ENCODE results near the gene IVNS1ABP. TPM values are rescaled to one million over a fixed set of nuclear protein-coding genes. Genes with fewer than 3 reads are reported as not detected.

IVNS1ABP gene
- total RNA-seq, 4 donors from 2014 or later = 51.7 to 87.8 (median 61.1) TPM

DNA sequence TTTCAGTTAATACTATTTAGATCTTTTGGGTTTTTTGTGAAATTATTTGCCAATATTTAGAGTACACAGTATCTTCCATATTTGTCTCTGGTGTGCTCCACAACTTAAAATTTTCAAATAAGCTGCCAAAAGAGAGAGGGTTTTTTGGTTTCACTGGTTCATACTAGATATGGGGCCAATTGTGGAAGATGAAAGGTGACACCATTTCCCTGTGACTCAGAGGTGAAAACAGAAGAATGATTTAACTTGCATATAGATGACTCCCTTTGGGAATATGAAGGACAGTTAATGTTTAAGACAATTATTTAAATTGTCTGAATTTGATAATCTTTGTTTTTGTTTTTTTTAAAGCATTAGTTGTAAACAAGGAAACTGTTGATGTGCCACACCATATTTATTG lies 37.5 kb downstream of the IVNS1ABP start:
- Histone ChIP-seq H3K36me3 (peaks cover 0 to 4% of the 10 kb centered on the region in 2 donors), H3K4me3 (replicated peaks in 1 of 3) (no peak overlapping the region), H3K9me3 (no peaks in the 10 kb centered on the region), H3K4me1 (no peaks in the 10 kb centered on the region), H3K27me3 (no peaks in the 10 kb centered on the region), H3K27ac (no peak overlapping the region)
- no peak for TF ChIP-seq POLR2A (IDR thresholded peaks at IDR 0.05)
- TF ChIP-seq, protein P1, sequence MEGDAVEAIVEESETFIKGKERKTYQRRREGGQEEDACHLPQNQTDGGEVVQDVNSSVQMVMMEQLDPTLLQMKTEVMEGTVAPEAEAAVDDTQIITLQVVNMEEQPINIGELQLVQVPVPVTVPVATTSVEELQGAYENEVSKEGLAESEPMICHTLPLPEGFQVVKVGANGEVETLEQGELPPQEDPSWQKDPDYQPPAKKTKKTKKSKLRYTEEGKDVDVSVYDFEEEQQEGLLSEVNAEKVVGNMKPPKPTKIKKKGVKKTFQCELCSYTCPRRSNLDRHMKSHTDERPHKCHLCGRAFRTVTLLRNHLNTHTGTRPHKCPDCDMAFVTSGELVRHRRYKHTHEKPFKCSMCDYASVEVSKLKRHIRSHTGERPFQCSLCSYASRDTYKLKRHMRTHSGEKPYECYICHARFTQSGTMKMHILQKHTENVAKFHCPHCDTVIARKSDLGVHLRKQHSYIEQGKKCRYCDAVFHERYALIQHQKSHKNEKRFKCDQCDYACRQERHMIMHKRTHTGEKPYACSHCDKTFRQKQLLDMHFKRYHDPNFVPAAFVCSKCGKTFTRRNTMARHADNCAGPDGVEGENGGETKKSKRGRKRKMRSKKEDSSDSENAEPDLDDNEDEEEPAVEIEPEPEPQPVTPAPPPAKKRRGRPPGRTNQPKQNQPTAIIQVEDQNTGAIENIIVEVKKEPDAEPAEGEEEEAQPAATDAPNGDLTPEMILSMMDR (IDR thresholded peaks at IDR 0.05) = no peak
- intact Hi-C loops (cut with DNase I) = no loop called here
- DNase-seq = no peak

DNA sequence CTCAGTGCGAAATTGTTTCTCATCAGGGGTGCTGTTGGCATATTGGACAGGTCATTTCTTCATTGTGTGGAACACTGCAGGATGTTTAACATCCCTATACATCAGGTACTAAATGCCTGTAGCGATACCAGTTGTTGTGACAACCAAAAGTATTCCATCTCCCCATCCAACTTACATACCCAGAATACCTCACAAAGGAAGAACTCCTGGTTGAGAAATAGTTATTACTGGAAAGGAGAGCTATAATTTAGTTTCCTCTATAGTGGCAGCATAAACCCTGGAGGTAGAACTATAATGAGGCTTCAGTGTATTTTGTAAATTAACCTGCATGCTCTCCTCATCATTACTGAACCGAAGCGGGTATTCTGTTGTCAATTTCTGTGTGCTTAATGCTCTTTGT lies 45.1 kb downstream of the IVNS1ABP start:
- no peaks in the 10 kb centered on the region for H3K27me3 ChIP-seq
- intact Hi-C loops (cut with DNase I) = no loop called here
- WGBS, 2 donors = 87 to 91% methylated on average over 4 of the region's 4 CpGs
- no peak for DNase-seq
- no peaks in the 10 kb centered on the region for H3K9me3 ChIP-seq
- no peak overlapping the region for H3K4me3 ChIP-seq (replicated peaks in 1 of 3)
- TF ChIP-seq, protein P1 (IDR thresholded peaks at IDR 0.05) = no peak
- no peak for TF ChIP-seq POLR2A (IDR thresholded peaks at IDR 0.05)
- no peaks in the 10 kb centered on the region for H3K4me1 ChIP-seq
- no peak overlapping the region for H3K27ac ChIP-seq
- no peaks in the 10 kb centered on the region for H3K36me3 ChIP-seq

DNA sequence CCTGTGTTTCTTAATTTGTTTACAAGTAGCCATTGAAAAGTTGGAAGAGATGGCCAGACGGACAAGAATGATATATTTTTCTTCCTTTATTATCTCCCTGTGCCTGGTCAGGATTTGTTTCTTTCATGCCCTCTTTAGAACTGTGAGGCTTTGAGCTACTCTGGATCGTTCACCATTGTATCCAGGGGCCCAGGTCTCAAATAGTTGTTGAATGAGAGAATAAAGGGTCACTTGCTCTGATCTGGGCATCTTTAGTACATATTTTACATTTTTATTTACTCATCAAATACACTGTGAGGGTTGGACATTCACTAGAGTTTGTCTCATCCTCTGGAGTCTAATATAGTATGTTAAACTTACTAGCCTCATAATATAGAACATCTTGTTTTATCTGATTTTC lies 48.7 kb downstream of the IVNS1ABP start:
- TF ChIP-seq POLR2A (IDR thresholded peaks at IDR 0.05) = no peak
- TF ChIP-seq, protein P1 (IDR thresholded peaks at IDR 0.05) = no peak
- WGBS, 2 donors = 91 to 94% methylated on average over 2 of the region's 2 CpGs
- no peak overlapping the region for H3K4me3 ChIP-seq (replicated peaks in 1 of 3)
- no peaks in the 10 kb centered on the region for H3K36me3 ChIP-seq
- DNase-seq = no peak
- intact Hi-C loops (cut with DNase I) = no loop called here
- H3K27ac ChIP-seq = no peak overlapping the region
- H3K27me3 ChIP-seq = no peaks in the 10 kb centered on the region
- no peaks in the 10 kb centered on the region for H3K9me3 ChIP-seq
- H3K4me1 ChIP-seq = no peaks in the 10 kb centered on the region

DNA sequence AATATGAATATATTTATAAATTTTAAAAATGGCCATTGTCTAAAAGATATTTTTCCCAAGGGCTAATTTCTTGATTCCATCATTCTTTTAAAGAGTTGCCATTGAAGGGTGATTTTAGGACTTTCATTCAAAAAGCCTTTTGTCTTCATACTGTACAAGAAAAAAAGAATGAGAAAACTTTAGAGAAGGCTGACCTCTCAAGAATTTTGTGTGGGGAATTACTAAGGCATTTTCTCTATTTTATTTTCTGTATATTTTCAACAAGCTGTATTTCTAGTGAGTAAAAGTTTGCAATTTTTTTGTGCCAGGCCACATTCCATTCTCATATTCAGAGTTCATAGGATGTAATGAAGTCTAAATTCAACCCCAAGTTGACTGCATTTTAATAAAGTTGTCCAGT lies 49.3 kb downstream of the IVNS1ABP start:
- intact Hi-C loops (cut with DNase I) = no loop called here

DNA sequence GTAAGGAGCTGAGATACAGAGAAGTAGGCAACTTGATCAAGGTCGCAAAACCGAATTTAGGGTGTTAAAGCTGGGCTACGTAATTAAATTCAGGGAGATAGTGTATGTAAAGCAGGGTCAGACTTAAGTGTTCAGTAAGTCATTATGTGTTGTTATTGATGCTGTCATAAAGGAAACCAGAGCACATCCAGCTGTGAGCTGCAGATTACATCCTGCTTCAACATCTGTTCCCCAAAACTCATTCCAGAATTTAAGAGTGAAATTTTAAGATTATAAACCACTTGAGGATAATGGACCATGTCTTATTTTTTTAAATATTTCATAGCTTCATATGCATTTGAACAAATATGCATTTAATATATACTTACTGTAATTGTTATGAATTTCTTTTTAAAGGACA lies 49.7 kb downstream of the IVNS1ABP start:
- H3K27me3 ChIP-seq = no peaks in the 10 kb centered on the region
- DNase-seq = no peak
- no peaks in the 10 kb centered on the region for H3K4me1 ChIP-seq
- intact Hi-C loops (cut with DNase I) = no loop called here
- 74 to 83% methylated on average over 3 of the region's 3 CpGs for WGBS, 2 donors
- no peaks in the 10 kb centered on the region for H3K36me3 ChIP-seq
- H3K4me3 ChIP-seq (replicated peaks in 1 of 3) = no peak overlapping the region
- H3K9me3 ChIP-seq = no peaks in the 10 kb centered on the region
- no peak overlapping the region for H3K27ac ChIP-seq
- TF ChIP-seq, protein P1 (IDR thresholded peaks at IDR 0.05) = no peak
- TF ChIP-seq POLR2A (IDR thresholded peaks at IDR 0.05) = no peak

More for the DNA sequence above, 49.3 kb downstream of the IVNS1ABP start:
- DNase-seq = no peak
- TF ChIP-seq, protein P1 (IDR thresholded peaks at IDR 0.05) = no peak
- no peak for TF ChIP-seq POLR2A (IDR thresholded peaks at IDR 0.05)
- Histone ChIP-seq H3K27ac (no peak overlapping the region), H3K4me3 (replicated peaks in 1 of 3) (no peak overlapping the region), H3K9me3 (no peaks in the 10 kb centered on the region), H3K27me3 (no peaks in the 10 kb centered on the region), H3K4me1 (no peaks in the 10 kb centered on the region), H3K36me3 (no peaks in the 10 kb centered on the region)
